ENCODE measurements around the gene RPL5.
"Not testable (repeated sequence)": the region's sequence is repeated elsewhere in the genome, so short reads cannot be mapped to it uniquely, and the experiment has no call there.

Gene RPL5

DNA sequence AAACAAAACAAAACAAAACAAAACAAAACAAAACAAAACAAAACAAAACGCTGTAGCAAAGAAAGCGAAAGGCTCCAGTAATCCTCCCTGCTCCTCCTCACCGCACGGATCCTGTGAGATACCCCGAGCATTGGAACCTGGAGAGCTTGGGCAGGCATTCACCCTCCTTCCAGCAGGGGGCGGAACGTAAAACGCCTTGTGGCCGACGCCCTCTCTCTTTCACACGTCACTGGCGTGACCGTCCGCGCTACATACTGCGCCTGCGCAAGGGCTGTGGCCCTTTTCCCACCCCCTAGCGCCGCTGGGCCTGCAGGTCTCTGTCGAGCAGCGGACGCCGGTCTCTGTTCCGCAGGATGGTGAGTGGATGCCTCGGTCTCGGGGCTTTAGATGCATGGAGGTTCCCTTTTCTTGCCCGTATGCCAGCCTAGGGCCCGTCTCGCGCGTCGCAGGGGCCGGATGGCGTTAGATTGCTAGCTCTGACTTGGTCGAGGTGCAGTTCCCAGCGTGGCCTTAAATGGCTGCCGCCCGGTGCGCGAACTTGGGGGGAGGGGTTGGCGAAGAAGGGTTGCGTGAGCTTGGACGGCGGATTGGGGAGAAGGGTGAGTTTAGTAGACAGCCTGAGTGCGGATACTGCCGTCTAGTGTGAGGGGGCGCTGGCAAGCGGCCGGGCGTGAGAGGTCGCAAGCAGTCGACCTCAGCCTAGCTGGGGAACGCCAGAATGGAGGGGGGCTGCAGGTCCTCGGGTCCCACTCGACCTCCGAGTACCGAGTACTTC, at the start of gene RPL5:
Gene RPL5 (plus strand): TSS at position 279 of the 775 bp plus-strand sequence. CDS start 75 bp downstream, at position 354.
- DNase-seq (ENCODE audit: low read depth), result peak; percentile 98

- DNase-seq (ENCODE audit: low read depth), result not testable (repeated sequence)
Observed at GRCh38 chr1:92783550-92783949, 48.3 kb upstream of the RPL5 start.

DNA sequence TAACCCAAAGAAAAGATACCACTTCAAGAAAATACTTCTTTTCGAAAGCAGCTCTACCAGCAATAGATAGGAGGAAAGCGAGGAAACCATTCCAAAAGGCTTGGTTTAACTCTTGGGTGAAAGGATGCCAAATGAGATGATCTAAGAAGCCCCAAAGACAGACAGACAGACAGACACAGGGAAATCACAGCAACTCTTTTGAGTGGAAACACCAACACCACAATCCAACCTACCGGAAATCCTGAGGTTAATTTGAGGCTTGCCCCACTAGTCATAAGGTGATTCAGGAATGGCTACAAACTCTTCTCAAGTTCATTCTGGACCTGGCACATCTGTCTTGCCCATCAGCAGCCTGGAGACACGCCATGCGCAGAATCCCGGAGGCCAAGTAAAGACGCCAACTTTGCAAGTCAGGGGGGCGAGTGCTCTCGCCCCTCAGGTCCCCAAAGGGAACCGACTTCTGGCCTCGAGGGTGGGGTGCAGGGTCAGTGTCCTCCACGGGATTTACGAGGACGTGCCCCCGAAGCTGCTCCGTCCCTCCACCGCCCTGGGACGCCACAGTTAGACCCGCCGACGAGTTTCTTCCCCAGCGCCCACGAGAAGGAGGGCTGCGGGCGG, 47.7 kb upstream of the RPL5 start:
- no peak for DNase-seq (ENCODE audit: low read depth)

- peak; percentile 97 for DNase-seq (ENCODE audit: low read depth)
Observed at GRCh38 chr1:92784639-92785500, 47.0 kb upstream of the RPL5 start, which contains the start of gene EVI5. TSS of gene EVI5 (minus strand) at chr1:92785108. CDS start at chr1:92736546, 48,562 bp downstream.

DNA sequence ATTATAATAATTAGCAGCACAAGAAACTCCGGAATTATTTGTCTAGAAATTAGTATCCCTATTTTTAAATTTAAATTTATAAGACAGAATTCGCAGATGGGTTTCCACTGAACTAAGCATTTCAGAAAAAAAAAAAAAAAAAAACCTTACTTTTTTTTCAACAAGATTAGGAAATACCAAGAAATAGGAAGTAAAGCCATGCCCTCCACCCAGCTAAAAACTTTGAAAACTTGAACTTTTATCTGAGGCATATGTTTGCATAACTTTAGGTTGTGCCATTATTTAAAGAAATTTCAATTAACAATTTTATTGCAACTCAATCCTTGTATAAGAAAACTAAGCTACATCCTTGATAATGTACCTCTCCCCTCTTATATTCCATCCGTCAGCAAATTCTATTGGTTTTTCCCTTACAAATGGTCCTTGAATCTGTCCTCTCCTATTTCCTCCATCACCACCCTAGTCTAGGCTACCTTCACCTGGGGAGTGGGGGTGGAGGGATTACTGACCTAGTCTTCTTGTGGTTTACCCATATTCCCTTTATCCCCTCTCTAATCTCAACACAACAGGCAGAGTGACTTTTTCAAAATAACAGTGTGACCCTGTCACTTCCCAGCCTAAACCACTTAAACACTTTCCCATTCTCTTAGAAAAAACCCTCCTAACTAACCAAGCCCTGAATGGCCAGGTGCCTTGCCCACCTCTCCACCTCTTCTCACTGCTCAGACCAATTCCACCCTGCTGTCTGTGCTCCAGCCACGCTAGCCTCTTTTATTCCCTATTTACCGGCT, 45.5 kb upstream of the RPL5 start:
- no peak for DNase-seq (ENCODE audit: low read depth)

- no peak for DNase-seq (ENCODE audit: low read depth)
Observed at GRCh38 chr1:92790081-92790480, 41.8 kb upstream of the RPL5 start.

GRCh38 chr1:92790867-92791266, 41.0 kb upstream of the RPL5 start:
- DNase-seq (ENCODE audit: low read depth), result no peak

- DNase-seq (ENCODE audit: low read depth), result no peak
Observed at GRCh38 chr1:92791487-92792066, 40.3 kb upstream of the RPL5 start.

GRCh38 chr1:92792340-92792782, 39.5 kb upstream of the RPL5 start:
- DNase-seq (ENCODE audit: low read depth), result no peak

GRCh38 chr1:92795166-92795565, 36.7 kb upstream of the RPL5 start:
- DNase-seq (ENCODE audit: low read depth), result no peak

DNA sequence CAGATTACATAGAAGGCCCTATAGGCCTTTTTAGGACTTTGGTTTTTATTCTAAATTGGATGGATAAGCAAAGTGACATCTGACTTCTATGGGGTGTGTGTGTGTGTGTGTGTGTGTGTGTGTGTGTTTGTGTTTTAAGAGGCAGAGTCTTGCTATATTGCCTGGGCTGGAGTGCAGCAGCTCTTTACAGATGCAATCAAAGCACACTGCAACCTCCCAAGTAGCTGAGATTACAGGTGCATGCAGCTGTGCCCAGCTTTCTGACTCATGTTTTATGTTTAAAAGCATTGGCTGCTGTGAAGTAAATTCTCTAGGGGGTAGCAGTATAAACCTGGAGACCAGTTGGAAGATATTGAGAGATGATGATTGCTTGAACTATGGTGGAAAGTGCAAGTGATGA, 34.5 kb upstream of the RPL5 start:
- DNase-seq (ENCODE audit: low read depth), result no peak

DNA sequence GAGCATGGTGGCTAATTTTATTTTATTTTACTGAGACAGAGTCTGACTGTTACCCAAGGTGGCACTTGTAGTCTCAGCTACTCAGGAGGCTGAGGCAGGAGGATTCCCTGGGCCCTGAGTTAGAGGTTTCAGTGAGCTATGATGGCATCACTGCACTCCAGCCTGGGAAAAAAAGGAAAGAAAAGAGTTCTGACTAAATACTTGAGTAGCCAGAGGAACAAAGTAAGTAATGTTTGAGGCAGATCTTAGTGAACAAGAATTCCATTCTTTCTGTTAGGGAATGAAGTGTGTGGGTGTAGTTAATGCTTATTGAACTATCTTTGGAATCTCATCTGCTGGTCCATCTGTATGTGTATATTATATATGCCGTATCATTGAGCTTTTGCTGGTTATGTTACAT, 33.9 kb upstream of the RPL5 start:
- no peak for DNase-seq (ENCODE audit: low read depth)

- DNase-seq (ENCODE audit: low read depth), result no peak
Observed at GRCh38 chr1:92803140-92803887, 28.5 kb upstream of the RPL5 start.

DNA sequence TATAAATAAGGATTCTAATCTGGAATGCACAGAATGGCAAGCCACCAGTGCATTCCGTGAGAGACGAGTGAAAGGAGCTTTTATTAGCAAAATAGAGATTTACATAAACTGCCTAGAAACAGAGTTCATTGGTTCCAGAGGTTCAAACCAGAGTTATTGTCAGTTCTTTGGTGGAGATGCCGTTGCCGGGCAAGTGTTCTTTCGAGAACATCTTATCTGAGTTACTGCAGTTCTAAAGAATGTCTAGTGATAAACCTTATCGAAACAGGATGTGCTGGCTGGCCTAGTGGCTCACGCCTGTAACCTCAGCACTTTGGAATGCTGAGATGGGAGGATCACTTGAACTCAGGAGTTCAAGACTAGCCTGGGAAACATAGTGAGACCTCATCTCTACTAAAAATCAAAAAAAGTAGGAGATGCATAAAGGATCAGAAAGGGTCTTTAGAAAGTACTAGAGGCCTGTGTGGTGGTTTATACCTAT, 27.1 kb upstream of the RPL5 start:
- DNase-seq (ENCODE audit: low read depth), result peak; percentile 96

DNA sequence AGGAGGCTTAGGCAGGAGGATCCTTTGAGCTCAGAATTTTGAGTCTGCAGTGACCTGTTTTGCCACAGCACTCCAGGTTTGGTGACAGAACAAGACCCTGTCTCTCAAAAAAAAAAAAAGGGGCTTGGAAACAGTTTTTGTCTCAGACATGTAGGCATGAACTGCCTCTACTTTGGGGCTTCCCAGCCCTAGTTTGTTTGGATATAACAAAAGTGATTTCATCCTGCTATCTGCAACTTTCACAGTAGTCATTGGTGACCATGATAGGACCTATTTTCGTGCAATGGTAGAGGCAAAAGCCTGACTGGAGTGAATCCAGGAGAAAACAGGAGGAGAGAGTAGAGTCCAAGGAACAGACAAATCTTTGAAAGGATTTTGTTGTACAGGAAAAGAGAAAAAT, 26.6 kb upstream of the RPL5 start:
- DNase-seq (ENCODE audit: low read depth), result no peak

GRCh38 chr1:92808381-92808780, 23.5 kb upstream of the RPL5 start:
- no peak for DNase-seq (ENCODE audit: low read depth)

- DNase-seq (ENCODE audit: low read depth), result no peak
Observed at GRCh38 chr1:92816732-92817131, 15.1 kb upstream of the RPL5 start.

DNA sequence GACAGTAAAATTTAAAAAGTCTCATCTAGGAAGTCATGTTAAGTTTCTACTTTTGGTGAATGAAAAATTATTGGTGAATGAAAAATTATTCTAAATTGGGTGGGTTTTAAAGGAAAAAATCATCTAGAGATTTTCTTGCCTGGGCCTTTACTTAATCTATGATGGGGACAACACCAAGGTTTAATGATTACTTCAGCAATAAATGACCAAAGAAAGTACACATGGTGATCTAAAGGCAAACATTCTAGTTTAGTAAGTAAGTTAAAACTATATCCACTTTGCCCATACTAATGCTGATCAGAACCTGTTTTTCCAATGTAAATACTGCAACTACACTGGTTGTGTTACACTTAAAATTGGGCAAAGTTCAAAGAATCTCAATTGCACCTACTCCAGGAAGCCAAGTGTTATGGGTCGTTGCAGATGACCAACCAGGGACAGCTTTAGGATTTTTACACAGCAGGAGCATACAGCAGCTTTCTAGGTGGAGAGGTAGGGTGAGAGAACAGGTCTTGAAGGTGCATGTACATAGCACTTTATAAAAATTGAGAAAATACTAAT, 14.6 kb upstream of the RPL5 start:
- DNase-seq (ENCODE audit: low read depth), result no peak

- no peak for DNase-seq (ENCODE audit: low read depth)
Observed at GRCh38 chr1:92817986-92818764, 13.7 kb upstream of the RPL5 start.

Data from HS-27A (cell line).